ENCODE measurements around the gene TBC1D3B.

DNA sequence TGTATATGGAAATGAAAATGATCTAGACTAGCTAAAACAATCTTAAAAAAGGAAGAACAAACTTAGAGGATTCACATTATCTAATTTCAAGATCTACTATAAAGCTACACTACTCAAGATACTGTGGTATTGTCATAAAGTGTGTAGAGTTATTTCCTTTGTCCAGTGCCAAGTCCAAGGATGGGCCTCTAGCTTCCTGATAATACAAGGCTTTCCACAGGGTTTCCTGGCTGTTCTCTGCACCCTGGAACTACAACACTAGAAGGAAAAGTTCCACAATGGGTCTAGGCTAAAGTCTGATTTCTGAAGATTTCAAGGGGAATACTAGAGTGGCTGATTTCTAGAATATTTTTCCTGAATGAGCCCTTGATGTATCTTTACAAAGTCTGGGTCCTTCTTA, 34.2 kb downstream of the TBC1D3B start:
- TF ChIP-seq CREM (CRISPR knock-in tag; IDR thresholded peaks at IDR 0.05) (no peak), CTCF (IDR thresholded peaks at IDR 0.05) (no peak), SP1 (CRISPR knock-in tag; conservative IDR thresholded peaks at IDR 0.05) (no peak), ZNF512 (CRISPR knock-in tag; IDR thresholded peaks at IDR 0.05; ENCODE audit: borderline replicate concordance) (no peak), MAX (CRISPR knock-in tag; IDR thresholded peaks at IDR 0.05) (no peak), GABPB1 (CRISPR knock-in tag; IDR thresholded peaks at IDR 0.05) (no peak), SMAD3 (CRISPR knock-in tag; IDR thresholded peaks at IDR 0.05; ENCODE audit: borderline replicate concordance) (no peak), NFE2L1 (CRISPR knock-in tag; IDR thresholded peaks at IDR 0.05) (no peak)
- TF ChIP-seq, protein P1, sequence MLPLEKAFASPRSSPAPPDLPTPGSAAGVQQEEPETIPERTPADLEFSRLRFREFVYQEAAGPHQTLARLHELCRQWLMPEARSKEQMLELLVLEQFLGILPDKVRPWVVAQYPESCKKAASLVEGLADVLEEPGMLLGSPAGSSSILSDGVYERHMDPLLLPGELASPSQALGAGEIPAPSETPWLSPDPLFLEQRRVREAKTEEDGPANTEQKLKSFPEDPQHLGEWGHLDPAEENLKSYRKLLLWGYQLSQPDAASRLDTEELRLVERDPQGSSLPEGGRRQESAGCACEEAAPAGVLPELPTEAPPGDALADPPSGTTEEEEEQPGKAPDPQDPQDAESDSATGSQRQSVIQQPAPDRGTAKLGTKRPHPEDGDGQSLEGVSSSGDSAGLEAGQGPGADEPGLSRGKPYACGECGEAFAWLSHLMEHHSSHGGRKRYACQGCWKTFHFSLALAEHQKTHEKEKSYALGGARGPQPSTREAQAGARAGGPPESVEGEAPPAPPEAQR (CRISPR knock-in tag; IDR thresholded peaks at IDR 0.05): no peak

Data from WTC11 (cell line).